LNCaP clone FGC (cell line): ENCODE measurements around the gene OPA3.

Experiments used
- DNase-seq: peaks from one replicate; pipeline ENCODE4 v3.0.0-alpha.2; 2011; ENCODE audit warnings: low read depth
- H3K4me3 ChIP-seq: 2 replicates; pipeline ENCODE4 v1.5.1; 2011; ENCODE audit warnings: mild to moderate bottlenecking, low read depth, low read length, control low read depth
- TF ChIP-seq, protein P1 (sequence below): IDR thresholded peaks from 2 replicates; pipeline ENCODE4 v1.5.1; 2012; ENCODE audit warnings: mild to moderate bottlenecking; ENCODE audit not compliant: control insufficient read depth, insufficient read depth; ENCODE audit errors: extremely low read depth

The OPA3 gene

DNA sequence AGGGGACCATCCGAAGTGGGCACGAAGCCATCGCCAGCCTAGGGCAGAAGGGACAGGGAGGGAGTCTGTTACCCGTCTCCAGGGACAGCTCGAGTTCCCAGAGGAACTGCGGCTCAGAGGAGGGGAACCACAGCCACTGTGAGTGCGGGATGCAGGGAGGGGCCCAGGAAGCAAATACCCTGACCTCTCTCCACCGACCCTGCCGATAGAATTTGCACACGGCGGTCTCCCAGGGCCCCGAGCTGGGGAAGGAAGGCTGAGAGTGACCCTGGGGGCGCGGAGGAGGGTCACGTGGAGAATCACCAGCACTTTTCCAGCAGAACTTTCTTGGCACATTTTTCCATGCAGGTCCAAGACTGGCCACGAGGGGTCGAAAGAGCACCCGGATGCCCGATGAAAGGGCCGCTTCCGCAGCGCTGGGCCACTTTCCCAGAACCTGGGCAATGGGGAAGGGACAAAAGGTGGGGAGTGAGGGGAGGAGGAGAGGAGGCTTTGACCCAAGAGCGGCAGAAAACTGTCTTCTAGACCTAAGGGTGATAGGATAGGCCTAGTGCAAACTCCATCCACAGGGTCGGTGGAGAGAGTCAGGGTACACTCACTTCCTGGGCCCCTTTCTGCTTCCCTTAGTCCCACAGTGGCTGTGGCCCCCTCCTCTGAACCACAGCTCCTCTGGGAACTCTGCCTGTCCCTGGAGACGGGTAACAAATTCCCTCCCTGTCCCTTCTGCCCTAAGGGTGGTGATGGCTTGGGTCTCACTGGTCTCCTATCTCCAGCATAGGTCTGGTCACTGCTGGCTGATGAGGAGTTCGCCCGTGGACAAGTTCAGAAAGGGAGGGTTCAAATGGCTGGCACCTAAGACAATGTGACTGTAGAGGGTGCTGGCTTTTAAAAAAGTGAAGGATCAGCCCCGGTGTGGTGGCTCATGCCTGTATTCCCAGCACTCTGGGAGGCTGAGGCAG is 22.7 kb upstream of the OPA3 start:
- TF ChIP-seq, protein P1, sequence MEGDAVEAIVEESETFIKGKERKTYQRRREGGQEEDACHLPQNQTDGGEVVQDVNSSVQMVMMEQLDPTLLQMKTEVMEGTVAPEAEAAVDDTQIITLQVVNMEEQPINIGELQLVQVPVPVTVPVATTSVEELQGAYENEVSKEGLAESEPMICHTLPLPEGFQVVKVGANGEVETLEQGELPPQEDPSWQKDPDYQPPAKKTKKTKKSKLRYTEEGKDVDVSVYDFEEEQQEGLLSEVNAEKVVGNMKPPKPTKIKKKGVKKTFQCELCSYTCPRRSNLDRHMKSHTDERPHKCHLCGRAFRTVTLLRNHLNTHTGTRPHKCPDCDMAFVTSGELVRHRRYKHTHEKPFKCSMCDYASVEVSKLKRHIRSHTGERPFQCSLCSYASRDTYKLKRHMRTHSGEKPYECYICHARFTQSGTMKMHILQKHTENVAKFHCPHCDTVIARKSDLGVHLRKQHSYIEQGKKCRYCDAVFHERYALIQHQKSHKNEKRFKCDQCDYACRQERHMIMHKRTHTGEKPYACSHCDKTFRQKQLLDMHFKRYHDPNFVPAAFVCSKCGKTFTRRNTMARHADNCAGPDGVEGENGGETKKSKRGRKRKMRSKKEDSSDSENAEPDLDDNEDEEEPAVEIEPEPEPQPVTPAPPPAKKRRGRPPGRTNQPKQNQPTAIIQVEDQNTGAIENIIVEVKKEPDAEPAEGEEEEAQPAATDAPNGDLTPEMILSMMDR: peak; percentile 61
- no peak for DNase-seq
- no peak overlapping the region for H3K4me3 ChIP-seq

DNA sequence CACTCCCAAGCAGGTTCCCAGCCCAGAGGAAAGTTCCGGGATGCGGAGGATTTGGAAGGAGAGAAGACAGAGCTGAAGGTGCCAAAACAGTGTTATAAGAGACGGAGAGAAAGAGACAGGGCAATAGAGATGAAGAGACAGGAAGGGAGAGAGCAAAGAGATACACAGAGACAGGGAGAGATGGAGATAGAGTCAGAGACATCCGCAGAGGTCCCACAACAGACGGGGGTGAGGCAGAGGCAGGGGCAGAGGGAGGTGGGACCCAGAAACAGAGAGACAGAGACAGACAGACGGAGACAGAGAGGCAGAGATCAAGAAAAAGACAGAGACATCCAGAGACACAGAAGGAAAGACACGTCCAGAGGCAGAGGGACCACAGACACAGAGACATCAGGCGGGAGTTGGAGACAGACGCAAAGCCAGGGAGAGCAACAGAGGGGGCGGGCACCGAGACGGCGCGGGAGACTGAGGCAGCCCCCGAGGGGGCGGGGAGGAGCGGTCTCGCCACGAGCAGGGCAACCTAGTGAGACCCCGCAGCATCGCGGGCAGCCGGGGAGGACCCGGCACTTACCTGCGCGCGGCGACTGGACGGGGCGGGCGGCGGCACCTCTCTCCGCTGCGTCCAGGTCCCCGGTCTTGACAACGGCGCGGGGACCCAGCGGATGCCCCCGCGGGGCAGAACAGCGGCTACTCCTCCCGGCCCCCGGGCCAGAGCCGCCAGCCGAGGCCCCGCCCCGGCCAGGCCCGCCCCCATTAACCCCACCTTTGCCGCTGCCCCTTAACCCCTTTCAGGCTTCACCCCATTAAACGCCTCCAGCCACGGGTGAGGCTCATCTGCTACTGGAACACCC is 17.1 kb upstream of the OPA3 start, which contains the start of gene GPR4:
GPR4 (minus strand) TSS at position 689 of the 851 bp plus-strand sequence. CDS start 10,346 bp downstream, outside the sequence.
- no peak for DNase-seq

DNA sequence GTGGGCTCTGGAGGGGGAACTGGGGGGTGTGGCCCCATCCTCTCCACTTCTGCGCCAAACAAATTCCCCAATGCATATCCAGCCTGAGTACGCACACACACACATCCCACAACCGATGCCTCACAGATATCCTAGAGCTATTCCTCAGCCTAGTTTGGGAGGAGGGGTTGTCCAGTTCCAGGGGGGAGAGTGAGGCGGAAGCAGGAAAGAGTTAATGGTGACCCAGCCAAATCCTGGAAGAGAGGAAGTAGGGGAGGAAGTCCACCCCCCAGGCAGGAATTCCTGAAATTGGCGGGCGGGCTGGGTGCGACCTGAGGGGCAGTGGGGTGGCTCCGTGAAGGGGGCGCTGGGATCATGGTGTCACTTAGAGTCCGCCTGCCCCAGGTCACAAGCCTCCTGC is 16.5 kb upstream of the OPA3 start:
- H3K4me3 ChIP-seq: no peak overlapping the region
- TF ChIP-seq, protein P1: no peak
- DNase-seq: no peak

More for the DNA sequence above, 17.1 kb upstream of the OPA3 start, which contains the start of gene GPR4:
- H3K4me3 ChIP-seq: no peak within 1 kb of the TSS
- TF ChIP-seq, protein P1: no peak

DNA sequence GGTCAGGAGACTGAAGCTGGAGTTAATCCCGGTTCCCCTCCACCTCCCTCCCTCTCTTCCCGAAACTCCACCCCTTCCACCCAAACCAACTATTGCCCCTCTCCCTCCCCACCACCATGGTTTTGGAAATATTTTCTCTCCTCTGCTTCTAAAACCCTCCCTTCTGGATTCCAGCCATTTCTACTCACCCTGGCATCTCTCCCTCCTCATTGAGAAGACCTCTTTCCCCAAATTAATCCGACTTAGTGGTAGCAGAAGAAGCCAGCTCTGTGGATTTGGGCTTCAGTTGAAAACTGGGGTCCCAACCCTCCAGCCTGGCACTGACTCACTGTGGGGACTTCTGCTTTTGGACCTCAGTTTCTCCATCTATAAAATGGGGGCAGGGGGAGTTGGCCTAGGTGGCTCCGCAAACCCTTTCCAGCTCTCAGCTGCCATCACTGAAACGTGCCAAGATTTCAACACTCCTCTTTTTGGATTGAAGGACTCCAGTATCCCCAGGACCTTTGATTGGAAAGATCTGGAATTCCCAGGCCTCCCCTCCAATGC is 15.8 kb upstream of the OPA3 start:
- H3K4me3 ChIP-seq: no peak overlapping the region
- DNase-seq: no peak
- TF ChIP-seq, protein P1: no peak

DNA sequence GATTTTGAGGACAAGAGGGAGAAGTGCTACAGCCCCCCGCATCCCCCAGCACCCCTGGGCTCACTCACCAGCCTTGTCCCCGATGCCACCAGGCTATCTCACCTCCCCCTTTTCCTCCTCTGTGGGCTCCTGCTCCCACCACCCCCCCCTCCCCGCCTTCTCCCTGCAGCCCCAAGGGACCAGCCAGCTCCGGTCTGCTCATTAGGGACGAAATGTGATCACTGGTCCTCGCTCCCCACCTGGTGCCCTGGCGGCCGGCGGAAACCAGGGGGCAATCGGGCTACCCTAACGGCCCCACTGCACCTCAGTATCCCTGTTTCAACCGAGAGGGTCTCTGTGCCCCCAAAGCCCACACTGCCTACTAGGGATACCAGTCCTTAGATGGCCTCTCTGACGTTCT is 14.7 kb upstream of the OPA3 start:
- no peak overlapping the region for H3K4me3 ChIP-seq
- no peak for DNase-seq
- TF ChIP-seq, protein P1: no peak

DNA sequence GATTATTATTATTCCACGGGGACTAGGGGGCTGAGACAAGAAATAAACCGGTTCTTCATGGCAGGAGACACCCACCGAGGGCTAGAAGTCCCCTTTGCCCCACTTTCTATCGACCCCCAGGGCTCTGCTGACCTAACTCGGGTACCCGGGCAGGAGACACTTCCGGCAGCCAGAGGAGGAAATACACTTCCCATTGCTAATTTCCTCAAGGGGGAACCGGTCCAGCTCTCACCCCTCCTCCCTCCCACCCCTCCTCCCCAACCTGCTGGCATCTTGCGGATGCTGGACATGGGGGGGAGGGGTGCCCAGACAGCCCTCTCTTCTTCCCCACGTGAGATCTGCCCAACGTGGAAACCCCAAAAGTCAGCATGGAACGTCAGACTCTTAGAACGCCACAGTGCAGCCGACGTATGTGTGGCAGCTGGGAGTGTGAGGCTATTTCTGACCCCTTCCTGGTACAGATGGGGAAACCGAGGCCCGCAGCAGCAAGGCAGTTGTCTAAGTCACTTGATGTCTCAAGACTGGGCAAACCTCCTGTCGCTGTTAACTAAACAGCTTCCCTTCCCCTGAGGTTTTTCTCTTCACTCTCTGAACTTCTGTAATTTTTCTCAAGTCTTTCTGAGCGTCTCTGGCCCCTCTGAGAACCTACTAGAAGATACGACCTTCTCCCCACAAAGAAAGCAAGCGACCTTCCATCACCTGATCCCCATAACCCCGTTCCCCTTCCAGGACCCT is 13.8 kb upstream of the OPA3 start:
- TF ChIP-seq, protein P1: no peak
- no peak overlapping the region for H3K4me3 ChIP-seq
- DNase-seq: no peak
